Activated CD4-positive, alpha-beta memory T cell treated with anti-CD3 and anti-CD28 coated beads for 36 hours (primary cell): Measurements from ENCODE around the gene FAM98B. TPM values are rescaled to one million over a fixed set of nuclear protein-coding genes. Genes with fewer than 3 reads are reported as not detected.

Experiments
- CTCF ChIA-PET: fragments of 350-600 bp; sonication (Branson Sonifier 250); formaldehyde crosslinking; loops from one replicate; lab custom pipeline; 2021; ENCODE audit warnings: antibody characterized with exemption, inconsistent platforms; lab: Charles Lee
- POLR2A ChIA-PET: fragments of 350-600 bp; sonication (Branson Sonifier 250); formaldehyde crosslinking; loops from one replicate; lab custom pipeline; 2021; ENCODE audit warnings: antibody characterized with exemption; lab: Charles Lee
- DNase-seq: peaks from one replicate; pipeline ENCODE4 v3.0.0-alpha.2; 2020
- H3K27ac Mint-ChIP-seq: one replicate; pipeline ENCODE4 v1.8.0; 2021; ENCODE audit warnings: mixed read lengths
- H3K27me3 Mint-ChIP-seq: one replicate; pipeline ENCODE4 v1.8.0; 2021; ENCODE audit warnings: mixed read lengths
- H3K36me3 Mint-ChIP-seq: one replicate; pipeline ENCODE4 v1.8.0; 2021; ENCODE audit warnings: mixed read lengths
- H3K4me1 Mint-ChIP-seq: one replicate; pipeline ENCODE4 v1.8.0; 2021; ENCODE audit warnings: low read depth, mixed read lengths
- H3K4me3 Mint-ChIP-seq: one replicate; pipeline ENCODE4 v1.8.0; 2021; ENCODE audit warnings: mild to moderate bottlenecking, mixed read lengths
- H3K9me3 Mint-ChIP-seq: one replicate; pipeline ENCODE4 v1.8.0; 2021; ENCODE audit warnings: mixed read lengths
- intact Hi-C: fragments of 100-400 bp; cut with micrococcal nuclease; formaldehyde crosslinking; loops from one replicate; pipeline ENCODE4 v1.15.1; 2023
- total RNA-seq, 2 experiments: library from RNA; stranded (reverse); gene quantifications; one replicate each; pipeline ENCODE4 v1.2.3, GENCODE V29; 2021

The FAM98B gene
- total RNA-seq, 2 experiments from 2014 or later: 40.2 to 44.7 TPM

- intact Hi-C loops: no loop called here
- peaks cover 44% of the 10 kb centered on the region for H3K4me1 Mint-ChIP-seq
- no peaks in the 10 kb centered on the region for H3K27me3 Mint-ChIP-seq
- H3K9me3 Mint-ChIP-seq: no peaks in the 10 kb centered on the region
- H3K36me3 Mint-ChIP-seq: peaks cover 37% of the 10 kb centered on the region
- H3K27ac Mint-ChIP-seq: peak overlapping the region; percentile 61
- H3K4me3 Mint-ChIP-seq: no peak overlapping the region
- POLR2A ChIA-PET: no interaction called here
- CTCF ChIA-PET: interaction anchor here (1.6 to 3.1 kb wide), 3 partner anchors 42 to 217 kb away, joined by 5 to 19 read pairs (median 10); no protein-coding TSS in a partner anchor
- DNase-seq: no peak
Observed at GRCh38 chr15:38482572-38482971, 28.6 kb downstream of the FAM98B start.

DNA sequence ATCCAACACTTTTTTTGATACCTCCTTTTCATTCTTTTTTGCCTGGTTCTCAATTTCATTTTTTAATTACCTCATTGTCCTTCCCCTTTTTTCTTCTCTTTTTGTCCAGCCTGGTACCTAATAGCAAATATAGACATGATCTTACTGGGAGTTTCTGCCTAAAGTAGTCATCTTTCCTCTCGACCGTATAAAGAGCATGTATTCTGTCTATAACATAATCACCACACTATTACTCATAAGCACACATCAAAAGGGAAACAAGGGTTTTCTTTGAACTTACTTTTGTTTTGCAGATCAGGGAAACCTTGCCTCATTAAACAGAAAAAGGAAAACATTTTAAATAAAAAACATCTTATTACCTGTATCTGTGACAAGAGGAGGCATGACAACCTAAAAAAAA is 33.0 kb downstream of the FAM98B start:
- intact Hi-C loops: loop anchor here (1.0 to 2.0 kb wide), 4 partner anchors 22 to 201 kb away; no protein-coding TSS in a partner anchor
- H3K27me3 Mint-ChIP-seq: no peaks in the 10 kb centered on the region
- POLR2A ChIA-PET: no interaction called here
- H3K9me3 Mint-ChIP-seq: no peaks in the 10 kb centered on the region
- CTCF ChIA-PET: interaction anchor here (0.6 to 1.8 kb wide), 7 partner anchors 12 to 213 kb away, joined by 3 to 9 read pairs (median 4); no protein-coding TSS in a partner anchor
- DNase-seq: no peak
- H3K27ac Mint-ChIP-seq: peak overlapping the region; percentile 87
- H3K36me3 Mint-ChIP-seq: peaks cover 52% of the 10 kb centered on the region
- peak overlapping the region; percentile 13 for H3K4me3 Mint-ChIP-seq
- H3K4me1 Mint-ChIP-seq: peaks cover 64% of the 10 kb centered on the region

- H3K9me3 Mint-ChIP-seq: no peaks in the 10 kb centered on the region
- peak overlapping the region; percentile 3 for H3K4me3 Mint-ChIP-seq
- H3K36me3 Mint-ChIP-seq: peaks cover 54% of the 10 kb centered on the region
- peaks cover 63% of the 10 kb centered on the region for H3K4me1 Mint-ChIP-seq
- no peaks in the 10 kb centered on the region for H3K27me3 Mint-ChIP-seq
- DNase-seq: no peak
- ChIA-PET POLR2A (no interaction called here), CTCF (interaction anchor here (0.6 to 1.2 kb wide), 5 partner anchors 12 to 212 kb away, joined by 3 to 4 read pairs (median 3); no protein-coding TSS in a partner anchor)
- intact Hi-C loops: loop anchor here (1.0 to 2.0 kb wide), 4 partner anchors 21 to 201 kb away; no protein-coding TSS in a partner anchor
- H3K27ac Mint-ChIP-seq: peak overlapping the region; percentile 87
Observed at GRCh38 chr15:38487378-38487777, 33.5 kb downstream of the FAM98B start.

GRCh38 chr15:38490242-38490922 is 36.5 kb downstream of the FAM98B start:
- DNase-seq: no peak
- intact Hi-C loops: no loop called here
- POLR2A ChIA-PET: interaction anchor here (0.7 to 1.1 kb wide), 5 partner anchors 12 to 199 kb away, joined by 3 to 4 read pairs (median 3); no protein-coding TSS in a partner anchor
- Mint-ChIP-seq H3K27me3 (no peaks in the 10 kb centered on the region), H3K36me3 (peaks cover 64% of the 10 kb centered on the region), H3K4me1 (peaks cover 66% of the 10 kb centered on the region), H3K9me3 (no peaks in the 10 kb centered on the region), H3K4me3 (no peak overlapping the region), H3K27ac (peak overlapping the region; percentile 61)
- CTCF ChIA-PET: interaction anchor here (0.5 to 4.1 kb wide), 8 partner anchors 50 to 239 kb away, joined by 3 to 17 read pairs (median 4); partner anchors contain the start of gene RASGRP1

DNA sequence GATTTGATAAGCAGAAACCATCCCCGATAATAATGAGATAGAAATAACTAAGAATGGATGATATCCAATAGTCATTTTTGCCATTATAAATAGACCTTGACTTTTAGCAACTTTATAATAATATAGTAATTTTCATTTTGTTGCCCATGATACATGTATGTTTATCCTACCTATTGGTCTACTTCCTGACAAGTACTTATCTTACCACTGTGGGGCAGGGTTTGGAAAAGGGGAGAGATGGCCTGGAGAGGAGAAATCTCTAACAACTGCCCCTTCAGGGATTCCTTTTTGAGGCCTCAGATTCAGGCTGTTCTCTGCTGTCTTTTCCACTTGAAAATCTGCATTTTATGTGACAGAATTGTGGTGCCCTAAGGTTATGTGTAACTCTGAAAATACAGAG is 42.2 kb downstream of the FAM98B start:
- intact Hi-C loops: no loop called here
- ChIA-PET POLR2A (no interaction called here), CTCF (interaction anchor here (0.9 to 2.1 kb wide), 5 partner anchors 68 to 203 kb away, joined by 3 to 8 read pairs (median 7); no protein-coding TSS in a partner anchor)
- Mint-ChIP-seq H3K27me3 (no peaks in the 10 kb centered on the region), H3K27ac (peak overlapping the region; percentile 47), H3K36me3 (peaks cover 70% of the 10 kb centered on the region), H3K4me1 (peaks cover 51% of the 10 kb centered on the region), H3K4me3 (no peak overlapping the region), H3K9me3 (peaks cover 5% of the 10 kb centered on the region)
- DNase-seq: no peak

DNA sequence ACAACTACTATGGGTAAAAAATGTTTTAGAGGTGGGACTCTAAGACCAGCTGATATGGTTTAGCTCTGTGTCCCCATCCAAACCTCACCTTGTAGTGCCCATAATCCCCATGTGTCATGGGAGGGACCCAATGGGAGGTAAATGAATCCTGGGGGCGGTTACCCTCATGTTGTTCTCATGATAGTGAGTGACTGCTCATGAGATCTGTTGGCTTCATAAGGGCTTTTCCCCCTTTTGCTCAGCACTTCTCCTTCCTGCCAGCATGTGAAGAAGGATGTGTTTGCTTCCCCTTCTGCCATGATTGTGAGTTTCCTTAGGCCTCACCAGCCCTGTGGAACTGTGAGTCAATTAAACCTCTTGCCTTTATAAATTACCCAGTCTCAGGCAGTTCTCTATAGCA is 45.7 kb downstream of the FAM98B start:
- CTCF ChIA-PET: interaction anchor here (0.7 to 0.9 kb wide), 2 partner anchors 9 to 187 kb away, joined by 4 read pairs; no protein-coding TSS in a partner anchor
- intact Hi-C loops: no loop called here
- H3K36me3 Mint-ChIP-seq: peaks cover 79% of the 10 kb centered on the region
- H3K27ac Mint-ChIP-seq: peak overlapping the region; percentile 66
- DNase-seq: no peak
- H3K27me3 Mint-ChIP-seq: no peaks in the 10 kb centered on the region
- peaks cover 44% of the 10 kb centered on the region for H3K4me1 Mint-ChIP-seq
- H3K4me3 Mint-ChIP-seq: no peak overlapping the region
- POLR2A ChIA-PET: interaction anchor here (1.0 kb wide), 1 partner anchor 11 kb away, joined by 3 read pairs; no protein-coding TSS in a partner anchor
- H3K9me3 Mint-ChIP-seq: peaks cover 5% of the 10 kb centered on the region

DNA sequence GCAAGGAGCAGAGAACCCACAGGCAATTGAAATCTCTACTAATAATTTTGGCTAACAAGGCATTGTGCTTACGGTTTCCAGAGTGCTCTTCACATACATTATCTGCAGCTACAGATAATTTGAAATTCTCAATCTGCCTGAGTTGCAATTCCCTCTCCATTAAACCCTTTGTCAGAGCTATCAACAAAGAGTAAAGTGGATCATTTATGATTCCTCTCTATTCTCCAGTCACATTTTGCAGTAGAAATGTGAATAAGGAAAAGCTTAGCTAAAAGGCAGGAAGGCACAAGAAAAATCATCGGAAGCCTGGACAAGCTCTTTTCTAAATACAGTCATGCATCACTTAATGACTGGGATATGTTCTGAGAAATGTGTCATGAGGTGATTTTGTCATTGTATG is 49.6 kb downstream of the FAM98B start:
- peaks cover 41% of the 10 kb centered on the region for H3K4me1 Mint-ChIP-seq
- no peak for DNase-seq
- peaks cover 85% of the 10 kb centered on the region for H3K36me3 Mint-ChIP-seq
- no peak overlapping the region for H3K4me3 Mint-ChIP-seq
- peaks cover 5% of the 10 kb centered on the region for H3K9me3 Mint-ChIP-seq
- ChIA-PET CTCF (interaction anchor here (1.0 to 10.0 kb wide), 6 partner anchors 30 to 196 kb away, joined by 3 to 93 read pairs (median 8); partner anchors contain the start of gene RASGRP1), POLR2A (interaction anchor here (1.3 to 1.9 kb wide), 2 partner anchors 61 to 186 kb away, joined by 3 to 4 read pairs; partner anchors contain the start of gene RASGRP1)
- peak overlapping the region; percentile 19 for H3K27ac Mint-ChIP-seq
- H3K27me3 Mint-ChIP-seq: no peaks in the 10 kb centered on the region
- intact Hi-C loops: no loop called here

DNA sequence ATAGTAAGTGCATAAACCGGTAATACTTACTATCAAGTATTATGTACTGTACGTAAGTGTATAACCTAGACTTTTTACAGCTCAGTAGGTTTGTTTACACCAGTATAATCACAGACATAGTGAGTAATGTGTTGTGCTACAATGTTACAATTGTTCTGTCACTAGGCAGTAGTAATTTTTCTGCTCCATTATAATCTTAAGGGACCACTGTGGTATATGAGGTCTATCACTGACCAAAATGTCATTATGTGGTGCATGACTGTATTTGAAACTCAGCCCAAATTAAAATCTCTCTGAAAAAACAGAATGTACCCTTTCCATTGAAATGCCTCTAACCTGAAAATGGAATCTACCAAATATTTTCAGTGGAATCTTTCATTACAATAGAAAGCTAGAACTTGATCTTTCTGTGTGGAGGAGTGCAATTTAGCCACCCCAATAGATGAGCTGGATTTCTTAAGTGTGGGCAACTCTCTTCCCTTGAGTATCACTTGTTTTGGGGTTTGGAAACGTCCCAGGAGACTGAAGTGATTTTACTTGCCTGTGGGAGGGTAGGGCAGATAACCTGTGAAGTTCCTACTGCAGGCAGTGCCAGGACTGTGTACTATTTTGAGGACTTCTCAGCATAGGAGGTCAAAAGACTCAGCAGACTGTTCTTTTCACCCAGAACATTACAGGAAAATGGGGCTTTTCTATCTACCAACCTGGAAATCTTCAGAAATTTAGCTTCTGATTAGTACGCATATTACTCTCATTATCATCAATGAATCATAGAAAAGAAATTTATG is 50.9 kb downstream of the FAM98B start:
- Mint-ChIP-seq H3K27me3 (no peaks in the 10 kb centered on the region), H3K4me1 (peaks cover 48% of the 10 kb centered on the region), H3K36me3 (peaks cover 79% of the 10 kb centered on the region), H3K9me3 (peaks cover 3% of the 10 kb centered on the region), H3K4me3 (no peak overlapping the region), H3K27ac (peak overlapping the region; percentile 74)
- ChIA-PET POLR2A (interaction anchor here (1.0 to 1.5 kb wide), 3 partner anchors 10 to 186 kb away, joined by 3 to 5 read pairs (median 4); partner anchors contain the start of gene RASGRP1), CTCF (interaction anchor here (1.2 to 10.0 kb wide), 6 partner anchors 59 to 195 kb away, joined by 4 to 93 read pairs (median 15); partner anchors contain the start of gene RASGRP1)
- intact Hi-C loops: no loop called here
- DNase-seq: no peak

DNA sequence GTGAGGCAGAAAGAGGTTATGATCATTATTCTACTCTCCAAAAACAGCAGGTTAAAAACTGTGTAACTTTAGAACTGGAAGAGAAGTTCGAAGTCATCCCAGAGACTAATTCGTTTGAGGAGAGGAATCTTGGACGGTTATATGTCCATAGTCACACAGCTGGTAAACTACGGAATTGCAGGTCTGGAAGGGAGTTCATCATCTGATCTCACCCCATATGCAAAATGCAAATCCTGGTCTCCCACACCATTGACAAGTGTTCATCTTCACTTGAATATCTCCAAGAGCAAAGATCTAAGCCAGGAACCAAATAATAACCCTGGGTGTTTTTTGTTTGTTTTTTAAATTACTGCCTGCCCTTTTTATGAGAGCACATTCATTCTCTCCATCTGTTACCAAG is 53.1 kb downstream of the FAM98B start:
- ChIA-PET POLR2A (interaction anchor here (0.8 to 1.9 kb wide), 2 partner anchors 9 to 21 kb away, joined by 7 to 8 read pairs; no protein-coding TSS in a partner anchor), CTCF (interaction anchor here (2.5 to 10.0 kb wide), 4 partner anchors 57 to 193 kb away, joined by 14 to 93 read pairs (median 18); partner anchors contain the start of gene RASGRP1)
- intact Hi-C loops: no loop called here
- DNase-seq: no peak
- peak overlapping the region; percentile 44 for H3K27ac Mint-ChIP-seq
- H3K36me3 Mint-ChIP-seq: peaks cover 77% of the 10 kb centered on the region
- no peaks in the 10 kb centered on the region for H3K9me3 Mint-ChIP-seq
- no peak overlapping the region for H3K4me3 Mint-ChIP-seq
- H3K27me3 Mint-ChIP-seq: no peaks in the 10 kb centered on the region
- peaks cover 46% of the 10 kb centered on the region for H3K4me1 Mint-ChIP-seq

GRCh38 chr15:38507570-38507969 is 53.6 kb downstream of the FAM98B start:
- DNase-seq: no peak
- intact Hi-C loops: no loop called here
- H3K4me1 Mint-ChIP-seq: peaks cover 41% of the 10 kb centered on the region
- POLR2A ChIA-PET: interaction anchor here (0.8 to 2.0 kb wide), 3 partner anchors 9 to 181 kb away, joined by 3 to 8 read pairs (median 6); no protein-coding TSS in a partner anchor
- no peaks in the 10 kb centered on the region for H3K27me3 Mint-ChIP-seq
- H3K36me3 Mint-ChIP-seq: peaks cover 77% of the 10 kb centered on the region
- CTCF ChIA-PET: interaction anchor here (0.6 to 10.0 kb wide), 4 partner anchors 56 to 190 kb away, joined by 4 to 93 read pairs (median 18); partner anchors contain the start of gene RASGRP1
- H3K27ac Mint-ChIP-seq: peak overlapping the region; percentile 44
- no peaks in the 10 kb centered on the region for H3K9me3 Mint-ChIP-seq
- no peak overlapping the region for H3K4me3 Mint-ChIP-seq

DNA sequence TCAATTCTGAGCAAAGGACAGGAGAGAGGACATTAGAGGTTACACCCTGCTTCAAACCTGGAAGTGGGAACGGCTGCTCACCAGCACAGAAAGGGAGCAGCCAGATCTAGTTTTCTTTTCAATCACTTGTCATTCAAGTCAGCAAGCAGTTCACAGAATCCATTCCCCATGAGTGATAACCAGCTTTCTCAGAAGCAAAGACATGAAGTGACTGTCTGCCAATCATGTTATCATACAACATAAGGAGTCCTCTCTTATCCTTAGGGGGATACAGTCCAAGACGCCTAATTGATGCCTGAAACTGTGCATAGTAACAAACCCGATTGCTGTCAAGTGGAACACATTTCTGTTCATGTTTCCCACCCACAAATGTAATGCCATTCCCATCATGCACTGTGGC is 54.7 kb downstream of the FAM98B start:
- DNase-seq: peak; percentile 55
- Mint-ChIP-seq H3K27ac (peak overlapping the region; percentile 88), H3K9me3 (no peaks in the 10 kb centered on the region), H3K4me1 (peaks cover 38% of the 10 kb centered on the region), H3K4me3 (no peak overlapping the region), H3K27me3 (no peaks in the 10 kb centered on the region), H3K36me3 (peaks cover 72% of the 10 kb centered on the region)
- intact Hi-C loops: loop anchor here (1.0 to 2.0 kb wide), 3 partner anchors 14 to 52 kb away; no protein-coding TSS in a partner anchor
- POLR2A ChIA-PET: interaction anchor here (0.7 to 2.0 kb wide), 3 partner anchors 10 to 177 kb away, joined by 3 to 6 read pairs (median 3); partner anchors contain the start of gene RASGRP1
- CTCF ChIA-PET: interaction anchor here (0.5 to 10.0 kb wide), 4 partner anchors 9 to 180 kb away, joined by 3 to 93 read pairs (median 4); partner anchors contain the start of gene RASGRP1
